HCT116 (cell line): ENCODE data around the gene CDCA7.

Source experiments
- CTCF ChIP-seq, 3 experiments: fragments of 200-600 bp in 1 of 3; sonication (generic) in 1 of 3; IDR thresholded peaks in 2 of 3; conservative IDR thresholded peaks in 1 of 3; 2 replicates each; pipeline ENCODE4 v1.5.1; 2012 to 2017; ENCODE audit warnings: low read depth in 2 of 3, low read length in 2 of 3, antibody characterized with exemption in 1 of 3, borderline replicate concordance in 1 of 3, control low read depth in 1 of 3, mild to moderate bottlenecking in 1 of 3, mixed read lengths in 1 of 3, mixed run types in 1 of 3, moderate library complexity in 1 of 3; ENCODE audit not compliant: insufficient read depth in 1 of 3
- POLR2A ChIP-seq: IDR thresholded peaks from 2 replicates; pipeline ENCODE4 v1.7.0; 2011; ENCODE audit warnings: borderline replicate concordance; ENCODE audit not compliant: insufficient read depth, insufficient read length; ENCODE audit errors: extremely low read depth
- SP1 ChIP-seq: IDR thresholded peaks from 2 replicates; pipeline ENCODE4 v1.6.1; 2012; ENCODE audit warnings: low read depth
- ZBTB33 ChIP-seq: IDR thresholded peaks from 2 replicates; pipeline ENCODE4 v1.6.1; 2011; ENCODE audit warnings: mild to moderate bottlenecking, low read length, moderate library complexity; ENCODE audit not compliant: insufficient replicate concordance; ENCODE audit errors: extremely low read depth

- TF ChIP-seq ZBTB33: no peak
- no peak for TF ChIP-seq POLR2A
- TF ChIP-seq CTCF (IDR thresholded peaks at IDR 0.05 in 2 of 3, conservative IDR thresholded peaks at IDR 0.05 in 1 of 3; ENCODE audit: borderline replicate concordance in 1 of 3, insufficient read depth in 1 of 3, low read depth in 2 of 3, low read length in 2 of 3): no peak
- TF ChIP-seq SP1: no peak
Observed at GRCh38 chr2:173410579-173410978, 55.9 kb downstream of the CDCA7 start.
